Measurements from ENCODE around the gene OR5K1. TPM values are rescaled to one million over a fixed set of nuclear protein-coding genes. Genes with fewer than 3 reads are reported as not detected.

The OR5K1 gene
- total RNA-seq: not detected

DNA sequence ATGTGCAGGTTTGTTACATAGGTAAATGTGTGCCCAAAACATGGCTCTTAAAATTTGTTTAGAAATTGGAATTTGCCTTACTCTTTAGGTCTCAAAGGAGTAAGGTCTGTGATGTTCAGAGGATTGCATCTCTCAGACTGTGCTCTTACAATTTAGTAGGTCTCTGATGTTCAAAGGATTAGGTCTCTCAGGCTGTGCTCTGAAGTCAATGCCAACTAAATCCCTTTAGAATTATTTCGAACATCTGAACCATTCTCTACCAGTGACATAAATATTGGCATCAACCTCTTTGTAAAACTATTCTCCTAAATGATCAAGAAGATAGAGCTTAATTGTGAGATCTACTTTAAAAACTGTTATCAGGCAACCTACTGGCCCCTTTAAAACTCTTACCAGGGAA lies at the start of gene OR5K1:
TSS of gene OR5K1 (plus strand) at position 301 of the 400 bp plus-strand sequence. CDS start 6,376 bp downstream, outside the sequence.
- Histone ChIP-seq H3K9me3 (peaks cover 0 to 4% of the 10 kb centered on the region in 2 donors), H3K36me3 (no peaks in the 10 kb centered on the region), H3K4me1 (no peaks in the 10 kb centered on the region), H3K27ac (no peak within 1 kb of the TSS), H3K4me3 (no peak within 1 kb of the TSS), H3K27me3 (no peaks in the 10 kb centered on the region)
- TF ChIP-seq, protein P1, sequence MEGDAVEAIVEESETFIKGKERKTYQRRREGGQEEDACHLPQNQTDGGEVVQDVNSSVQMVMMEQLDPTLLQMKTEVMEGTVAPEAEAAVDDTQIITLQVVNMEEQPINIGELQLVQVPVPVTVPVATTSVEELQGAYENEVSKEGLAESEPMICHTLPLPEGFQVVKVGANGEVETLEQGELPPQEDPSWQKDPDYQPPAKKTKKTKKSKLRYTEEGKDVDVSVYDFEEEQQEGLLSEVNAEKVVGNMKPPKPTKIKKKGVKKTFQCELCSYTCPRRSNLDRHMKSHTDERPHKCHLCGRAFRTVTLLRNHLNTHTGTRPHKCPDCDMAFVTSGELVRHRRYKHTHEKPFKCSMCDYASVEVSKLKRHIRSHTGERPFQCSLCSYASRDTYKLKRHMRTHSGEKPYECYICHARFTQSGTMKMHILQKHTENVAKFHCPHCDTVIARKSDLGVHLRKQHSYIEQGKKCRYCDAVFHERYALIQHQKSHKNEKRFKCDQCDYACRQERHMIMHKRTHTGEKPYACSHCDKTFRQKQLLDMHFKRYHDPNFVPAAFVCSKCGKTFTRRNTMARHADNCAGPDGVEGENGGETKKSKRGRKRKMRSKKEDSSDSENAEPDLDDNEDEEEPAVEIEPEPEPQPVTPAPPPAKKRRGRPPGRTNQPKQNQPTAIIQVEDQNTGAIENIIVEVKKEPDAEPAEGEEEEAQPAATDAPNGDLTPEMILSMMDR (IDR thresholded peaks at IDR 0.05): no peak
- DNase-seq (ENCODE audit: low spot score): no peak

- no peaks in the 10 kb centered on the region for H3K27me3 ChIP-seq
- TF ChIP-seq, protein P1 (IDR thresholded peaks at IDR 0.05): no peak
- H3K4me1 ChIP-seq: no peaks in the 10 kb centered on the region
- H3K4me3 ChIP-seq: no peak overlapping the region
- no peak for DNase-seq (ENCODE audit: low spot score)
- no peaks in the 10 kb centered on the region for H3K36me3 ChIP-seq
- no peak overlapping the region for H3K27ac ChIP-seq
- peaks cover 0 to 38% of the 10 kb centered on the region in 2 donors for H3K9me3 ChIP-seq
These were observed 30.4 kb upstream of the OR5K1 start for GRCh38 chr3:98432575-98432974.

DNA sequence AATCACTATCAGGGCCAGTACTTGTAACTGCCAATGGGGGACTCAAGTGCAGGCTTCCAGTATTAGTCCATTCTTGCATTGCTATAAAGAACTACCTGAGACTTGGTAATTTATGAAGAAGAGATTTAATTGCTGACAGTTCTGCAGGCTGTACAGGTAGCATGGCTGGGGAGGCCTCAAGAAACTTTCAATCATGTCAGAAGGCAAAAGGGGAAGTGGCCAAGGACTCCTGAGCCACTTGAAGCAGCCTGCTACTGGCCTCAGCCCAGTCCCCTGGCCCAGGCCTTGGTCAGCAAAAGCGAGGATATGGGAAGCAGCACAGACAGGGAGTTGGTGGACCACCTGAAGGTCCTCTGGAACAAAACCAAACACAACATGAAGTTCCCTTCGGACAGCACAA lies 29.2 kb upstream of the OR5K1 start:
- Histone ChIP-seq H3K4me1 (no peaks in the 10 kb centered on the region), H3K9me3 (peaks cover 0 to 30% of the 10 kb centered on the region in 2 donors), H3K36me3 (no peaks in the 10 kb centered on the region), H3K27ac (no peak overlapping the region), H3K4me3 (no peak overlapping the region), H3K27me3 (no peaks in the 10 kb centered on the region)
- TF ChIP-seq, protein P1 (IDR thresholded peaks at IDR 0.05): no peak
- DNase-seq (ENCODE audit: low spot score): no peak

- no peak overlapping the region for H3K27ac ChIP-seq
- no peaks in the 10 kb centered on the region for H3K27me3 ChIP-seq
- H3K9me3 ChIP-seq: peaks cover 0 to 24% of the 10 kb centered on the region in 2 donors
- TF ChIP-seq, protein P1 (IDR thresholded peaks at IDR 0.05): no peak
- no peaks in the 10 kb centered on the region for H3K4me1 ChIP-seq
- DNase-seq (ENCODE audit: low spot score): no peak
- no peaks in the 10 kb centered on the region for H3K36me3 ChIP-seq
- no peak overlapping the region for H3K4me3 ChIP-seq
These were observed 28.6 kb upstream of the OR5K1 start for GRCh38 chr3:98434412-98434811.

DNA sequence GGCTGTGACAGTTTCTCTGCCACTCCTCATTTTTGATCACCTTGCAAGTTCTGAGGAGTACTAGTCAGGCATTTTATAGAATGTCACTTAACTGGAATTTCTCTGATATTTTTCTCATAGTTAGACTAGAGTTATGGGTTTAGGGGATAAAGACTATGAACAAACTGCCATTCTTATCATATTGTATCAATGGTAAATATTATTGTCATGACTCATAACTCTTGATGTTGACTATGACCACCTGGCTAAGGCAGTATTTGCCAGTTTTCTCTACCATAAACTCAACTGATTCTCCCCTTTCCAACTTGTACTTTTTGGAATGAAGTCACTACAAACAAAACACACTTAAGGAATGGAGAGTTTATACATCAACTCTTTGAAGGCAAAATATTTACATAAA lies 22.7 kb upstream of the OR5K1 start:
- Histone ChIP-seq H3K27me3 (no peaks in the 10 kb centered on the region), H3K9me3 (no peaks in the 10 kb centered on the region), H3K27ac (no peak overlapping the region), H3K36me3 (no peaks in the 10 kb centered on the region), H3K4me1 (no peaks in the 10 kb centered on the region), H3K4me3 (no peak overlapping the region)
- TF ChIP-seq, protein P1 (IDR thresholded peaks at IDR 0.05): no peak
- no peak for DNase-seq (ENCODE audit: low spot score)

GRCh38 chr3:98445949-98446406 lies 17.0 kb upstream of the OR5K1 start:
- H3K4me1 ChIP-seq: no peaks in the 10 kb centered on the region
- no peak overlapping the region for H3K4me3 ChIP-seq
- H3K36me3 ChIP-seq: no peaks in the 10 kb centered on the region
- TF ChIP-seq, protein P1 (IDR thresholded peaks at IDR 0.05): no peak
- no peaks in the 10 kb centered on the region for H3K27me3 ChIP-seq
- H3K27ac ChIP-seq: no peak overlapping the region
- no peaks in the 10 kb centered on the region for H3K9me3 ChIP-seq
- DNase-seq (ENCODE audit: low spot score): no peak

All from right atrium auricular region (tissue), 2 donors.